GM18508 (cell line): ENCODE measurements around the gene ZDHHC11B.
"Not testable (repeated sequence)": the region's sequence is repeated elsewhere in the genome, so short reads cannot be mapped to it uniquely, and the experiment has no call there.

Source experiments
- ATAC-seq: cut with Tn5 transposase; IDR thresholded peaks from one replicate; pipeline ENCODE4 v1.9.1; 2021; ENCODE audit warnings: moderate number of reproducible peaks; ENCODE audit not compliant: insufficient read depth, unreplicated experiment

The ZDHHC11B gene

GRCh38 chr5:727087-727486 lies 57.4 kb downstream of the ZDHHC11B start:
- not testable (repeated sequence) for ATAC-seq

GRCh38 chr5:723865-724264 lies 60.7 kb downstream of the ZDHHC11B start:
- not testable (repeated sequence) for ATAC-seq

GRCh38 chr5:723309-723708 lies 61.2 kb downstream of the ZDHHC11B start:
- ATAC-seq: not testable (repeated sequence)

- ATAC-seq: not testable (repeated sequence)
Measured at GRCh38 chr5:719379-719778, 65.2 kb downstream of the ZDHHC11B start.

GRCh38 chr5:717143-717542 lies 67.4 kb downstream of the ZDHHC11B start:
- no peak for ATAC-seq

- ATAC-seq: not testable (repeated sequence)
Measured at GRCh38 chr5:716740-717139, 67.8 kb downstream of the ZDHHC11B start.

- ATAC-seq: not testable (repeated sequence)
Measured at GRCh38 chr5:715636-716035, 68.9 kb downstream of the ZDHHC11B start.

- not testable (repeated sequence) for ATAC-seq
Measured at GRCh38 chr5:714215-715118, 70.1 kb downstream of the ZDHHC11B start.

- ATAC-seq: not testable (repeated sequence)
Measured at GRCh38 chr5:713686-714085, 70.8 kb downstream of the ZDHHC11B start.

GRCh38 chr5:708848-709517 lies 75.5 kb downstream of the ZDHHC11B start:
- ATAC-seq: not testable (repeated sequence)

- ATAC-seq: not testable (repeated sequence)
Measured at GRCh38 chr5:708374-708773, 76.2 kb downstream of the ZDHHC11B start.

- ATAC-seq: not testable (repeated sequence)
Measured at GRCh38 chr5:706127-706526, 78.4 kb downstream of the ZDHHC11B start.

- ATAC-seq: not testable (repeated sequence)
Measured at GRCh38 chr5:696753-697702, 87.5 kb downstream of the ZDHHC11B start.

- not testable (repeated sequence) for ATAC-seq
Measured at GRCh38 chr5:696191-696590, 88.3 kb downstream of the ZDHHC11B start.

- not testable (repeated sequence) for ATAC-seq
Measured at GRCh38 chr5:695475-695874, 89.1 kb downstream of the ZDHHC11B start.

- ATAC-seq: not testable (repeated sequence)
Measured at GRCh38 chr5:694042-694431, 90.5 kb downstream of the ZDHHC11B start.

GRCh38 chr5:693271-694041 lies 91.1 kb downstream of the ZDHHC11B start, which contains the start of gene TPPP:
Gene TPPP, minus strand, starts transcription at chr5:693352. Its CDS starts 15,292 bp downstream, at chr5:678060.
- ATAC-seq: not testable (repeated sequence)

GRCh38 chr5:692529-693041 lies 91.9 kb downstream of the ZDHHC11B start:
- ATAC-seq: not testable (repeated sequence)
